PC-3 (cell line): Measurements from ENCODE around the gene PDZRN4.

Experiments used
- EZH2 ChIP-seq: fragments of 300-600 bp; sonication (generic); IDR thresholded peaks from one replicate; pipeline ENCODE4 v1.6.1; 2017; ENCODE audit warnings: antibody characterized with exemption, mild to moderate bottlenecking, low read length; ENCODE audit not compliant: unreplicated experiment
- TF ChIP-seq, protein P1 (sequence below): fragments of 300-600 bp; sonication (generic); conservative IDR thresholded peaks from 2 replicates; pipeline ENCODE4 v1.5.1; 2017; ENCODE audit warnings: antibody characterized with exemption, low read depth, mild to moderate bottlenecking, low read length

- TF ChIP-seq, protein P1, sequence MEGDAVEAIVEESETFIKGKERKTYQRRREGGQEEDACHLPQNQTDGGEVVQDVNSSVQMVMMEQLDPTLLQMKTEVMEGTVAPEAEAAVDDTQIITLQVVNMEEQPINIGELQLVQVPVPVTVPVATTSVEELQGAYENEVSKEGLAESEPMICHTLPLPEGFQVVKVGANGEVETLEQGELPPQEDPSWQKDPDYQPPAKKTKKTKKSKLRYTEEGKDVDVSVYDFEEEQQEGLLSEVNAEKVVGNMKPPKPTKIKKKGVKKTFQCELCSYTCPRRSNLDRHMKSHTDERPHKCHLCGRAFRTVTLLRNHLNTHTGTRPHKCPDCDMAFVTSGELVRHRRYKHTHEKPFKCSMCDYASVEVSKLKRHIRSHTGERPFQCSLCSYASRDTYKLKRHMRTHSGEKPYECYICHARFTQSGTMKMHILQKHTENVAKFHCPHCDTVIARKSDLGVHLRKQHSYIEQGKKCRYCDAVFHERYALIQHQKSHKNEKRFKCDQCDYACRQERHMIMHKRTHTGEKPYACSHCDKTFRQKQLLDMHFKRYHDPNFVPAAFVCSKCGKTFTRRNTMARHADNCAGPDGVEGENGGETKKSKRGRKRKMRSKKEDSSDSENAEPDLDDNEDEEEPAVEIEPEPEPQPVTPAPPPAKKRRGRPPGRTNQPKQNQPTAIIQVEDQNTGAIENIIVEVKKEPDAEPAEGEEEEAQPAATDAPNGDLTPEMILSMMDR: no peak
- no peak for TF ChIP-seq EZH2
These were observed 309.3 kb downstream of the PDZRN4 start for GRCh38 chr12:41497409-41497808.
